Common myeloid progenitor, CD34-positive (primary cell): ENCODE measurements around the gene ELOVL1.

Source experiments
- CTCF ChIA-PET: fragments of 350-600 bp; sonication (Branson Sonifier 250); formaldehyde crosslinking; loops from one replicate; lab custom pipeline; 2021; ENCODE audit warnings: antibody characterized with exemption; lab: Charles Lee
- POLR2A ChIA-PET: fragments of 350-600 bp; sonication (Branson Sonifier 250); formaldehyde crosslinking; loops from one replicate; lab custom pipeline; 2021; ENCODE audit warnings: antibody characterized with exemption; lab: Charles Lee
- DNase-seq, 3 donors: peaks; one replicate each; pipeline versions ENCODE4 v3.0.0 to v3.0.0-alpha.2; 2013
- H3K27ac ChIP-seq, 2 experiments: 1 replicate in 1 of 2; 2 replicates in 1 of 2; pipeline ENCODE4 v1.7.0; 2013; ENCODE audit warnings: inconsistent platforms in 2 of 2, low read length in 2 of 2, mild to moderate bottlenecking in 2 of 2, low read depth in 1 of 2, moderate library complexity in 1 of 2; ENCODE audit not compliant: severe bottlenecking in 2 of 2, insufficient read depth in 1 of 2, poor library complexity in 1 of 2
- H3K27me3 ChIP-seq, 5 experiments: replicated peaks in 2 of 5; 1 replicate in 3 of 5; 2 replicates in 2 of 5; pipeline versions ENCODE4 v1.6.1 to v1.7.0; 2013; ENCODE audit warnings: low read length in 4 of 5, mild to moderate bottlenecking in 2 of 5, moderate library complexity in 2 of 5, inconsistent platforms in 1 of 5; ENCODE audit not compliant: insufficient read depth in 5 of 5, control insufficient read depth in 4 of 5
- H3K36me3 ChIP-seq, 4 experiments: 1 replicate in 2 of 4; 2 replicates in 2 of 4; pipeline versions ENCODE4 v1.6.1 to v1.7.0; 2013; ENCODE audit warnings: low read length in 3 of 4, control low read depth in 1 of 4, mild to moderate bottlenecking in 1 of 4; ENCODE audit not compliant: control insufficient read depth in 4 of 4, insufficient read depth in 4 of 4
- H3K4me1 ChIP-seq, 4 experiments: 1 replicate in 3 of 4; 2 replicates in 1 of 4; pipeline versions ENCODE4 v1.6.1 to v1.7.1; 2013; ENCODE audit warnings: low read length in 3 of 4, mild to moderate bottlenecking in 3 of 4, control low read depth in 1 of 4, inconsistent platforms in 1 of 4, moderate library complexity in 1 of 4; ENCODE audit not compliant: control insufficient read depth in 4 of 4, insufficient read depth in 4 of 4; ENCODE audit errors: control extremely low read depth in 1 of 4
- H3K4me3 ChIP-seq, 7 experiments: 1 replicate in 4 of 7; 2 replicates in 3 of 7; pipeline versions ENCODE4 v1.5.1 to v1.7.0; 2013; ENCODE audit warnings: mild to moderate bottlenecking in 7 of 7, low read length in 6 of 7, moderate library complexity in 6 of 7, inconsistent platforms in 2 of 7, low read depth in 2 of 7, control low read depth in 1 of 7; ENCODE audit not compliant: insufficient read depth in 4 of 7, control insufficient read depth in 1 of 7; ENCODE audit errors: extremely low read depth in 1 of 7
- H3K9me3 ChIP-seq, 5 experiments: 1 replicate in 4 of 5; 2 replicates in 1 of 5; pipeline versions ENCODE4 v1.6.1 to v1.7.1; 2013; ENCODE audit warnings: low read length in 4 of 5, mild to moderate bottlenecking in 2 of 5, inconsistent platforms in 1 of 5, low read depth in 1 of 5, moderate library complexity in 1 of 5; ENCODE audit not compliant: control insufficient read depth in 4 of 5, insufficient read depth in 2 of 5; ENCODE audit errors: control extremely low read depth in 1 of 5
- WGBS: methylation state at CpG from one replicate; pipeline ENCODE4 v1.1.5; 2013; ENCODE audit not compliant: insufficient coverage; 5-methylcytosine and 5-hydroxymethylcytosine counted together

Gene ELOVL1

DNA sequence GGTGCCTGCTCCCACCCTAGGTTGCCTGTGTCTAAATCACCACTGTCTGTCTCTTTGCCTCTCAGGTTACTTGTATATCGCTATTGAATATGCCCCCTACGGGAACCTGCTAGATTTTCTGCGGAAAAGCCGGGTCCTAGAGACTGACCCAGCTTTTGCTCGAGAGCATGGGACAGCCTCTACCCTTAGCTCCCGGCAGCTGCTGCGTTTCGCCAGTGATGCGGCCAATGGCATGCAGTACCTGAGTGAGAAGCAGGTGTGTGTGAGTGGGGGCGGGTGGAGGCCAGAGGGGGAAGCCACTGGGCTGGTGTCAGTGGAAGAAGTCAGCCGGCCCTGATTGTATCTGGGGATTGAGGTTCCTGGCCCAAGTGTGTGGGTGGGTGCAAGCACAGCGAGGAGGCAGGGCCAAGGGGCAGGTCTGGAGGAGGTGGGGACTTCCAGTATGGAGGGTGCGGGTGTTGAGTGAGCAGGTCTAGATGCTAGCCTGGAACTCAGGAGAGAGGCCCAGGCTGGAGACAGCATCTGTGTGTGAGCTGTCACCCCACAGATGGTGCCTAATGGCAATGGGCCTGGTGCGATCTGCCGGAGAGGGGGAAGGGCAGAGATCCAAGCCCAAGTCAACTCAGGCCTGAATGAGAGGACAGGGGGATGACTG lies 49.9 kb downstream of the ELOVL1 start:
- CTCF ChIA-PET, result no interaction called here

DNA sequence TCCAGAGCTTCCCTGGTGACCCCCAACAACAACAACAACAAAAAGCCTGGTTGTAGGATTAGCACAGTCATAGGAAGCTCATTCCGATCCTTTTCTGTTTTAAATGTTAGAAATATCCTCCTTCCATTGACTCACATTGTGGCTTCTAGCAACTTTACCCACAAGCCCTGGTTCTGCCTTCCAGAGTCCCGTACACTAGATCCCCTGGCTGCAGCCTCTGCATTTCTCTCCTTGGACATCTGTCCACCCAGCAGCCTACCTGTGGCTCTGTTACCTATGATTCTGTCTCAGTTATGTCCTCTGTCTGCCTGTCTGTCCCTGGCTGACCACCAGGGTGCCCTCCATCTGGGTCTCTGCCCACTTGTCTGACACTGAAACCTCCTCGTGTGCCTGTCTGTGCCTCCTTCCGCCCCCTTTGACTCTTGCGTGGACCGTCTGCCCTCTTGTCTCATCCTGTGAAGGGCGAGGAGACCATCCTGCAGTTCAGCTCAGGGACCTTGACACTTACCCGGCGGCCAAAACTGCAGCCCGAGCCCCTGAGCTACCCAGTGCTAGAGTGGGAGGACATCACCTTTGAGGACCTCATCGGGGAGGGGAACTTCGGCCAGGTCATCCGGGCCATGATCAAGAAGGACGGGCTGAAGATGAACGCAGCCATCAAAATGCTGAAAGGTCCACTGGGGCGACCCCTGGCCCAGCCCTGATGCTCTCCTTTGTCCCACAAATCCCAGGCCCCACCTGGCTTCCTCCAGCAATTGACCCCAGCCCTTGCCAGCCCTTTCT lies 50.9 kb downstream of the ELOVL1 start:
- Histone ChIP-seq H3K27me3 (no peaks in the 10 kb centered on the region), H3K9me3 (no peaks in the 10 kb centered on the region), H3K36me3 (peaks cover 3 to 69% (median 37%) of the 10 kb centered on the region in 4 experiments), H3K4me1 (no peaks in the 10 kb centered on the region), H3K4me3 (no peak overlapping the region), H3K27ac (no peak overlapping the region)
- POLR2A ChIA-PET, result no interaction called here
- DNase-seq, result no peak
- CTCF ChIA-PET, result interaction anchor here (1.0 to 1.6 kb wide), 2 partner anchors 13 to 40 kb away, joined by 3 to 5 read pairs; no protein-coding TSS in a partner anchor
- WGBS, result 96% methylated on average over 14 of the region's 16 CpGs

More for the DNA sequence above, 49.9 kb downstream of the ELOVL1 start:
- Histone ChIP-seq H3K9me3 (no peaks in the 10 kb centered on the region), H3K27ac (no peak overlapping the region), H3K36me3 (peaks cover 0 to 63% (median 35%) of the 10 kb centered on the region in 4 experiments), H3K27me3 (no peaks in the 10 kb centered on the region), H3K4me1 (no peaks in the 10 kb centered on the region), H3K4me3 (no peak overlapping the region)
- no peak for DNase-seq
- POLR2A ChIA-PET, result no interaction called here
- 93% methylated on average over 13 of the region's 15 CpGs for WGBS

DNA sequence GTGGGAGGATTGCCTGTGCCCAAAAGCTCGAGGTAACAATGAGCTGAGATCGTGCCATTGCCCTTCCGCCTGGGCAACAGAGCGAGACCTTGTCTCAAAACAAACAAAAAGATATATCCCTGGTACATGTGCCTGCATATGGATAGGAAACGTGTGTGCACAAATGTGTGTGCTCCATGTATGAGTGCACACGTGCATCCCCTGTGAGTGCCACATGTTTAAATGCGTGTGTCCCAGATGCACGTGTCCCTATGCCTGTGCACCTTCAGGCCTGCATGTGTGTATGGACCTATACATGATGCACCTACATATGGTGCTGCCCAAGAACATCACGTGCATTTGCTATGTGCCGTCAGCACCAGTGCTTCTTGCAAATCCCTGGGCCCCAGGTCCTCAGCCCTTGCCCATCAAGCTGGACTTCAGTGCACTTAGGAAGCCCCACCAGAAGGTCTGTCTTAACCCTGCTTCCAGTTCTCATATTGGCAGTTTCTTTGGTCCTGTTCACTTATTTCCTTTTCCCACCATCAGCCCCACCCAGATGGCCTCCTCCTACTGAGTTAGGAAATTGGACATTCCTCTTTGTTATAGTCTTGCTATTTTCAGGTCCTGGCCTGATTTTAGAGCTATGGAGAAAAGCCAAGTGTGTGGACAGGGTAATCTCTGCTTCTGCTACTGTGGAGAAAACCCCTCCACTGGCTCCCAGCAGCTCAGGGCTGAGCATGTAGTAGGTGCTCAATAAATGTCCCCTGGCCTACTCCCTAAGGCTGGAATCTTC lies 51.7 kb downstream of the ELOVL1 start:
- H3K4me1 ChIP-seq, result no peaks in the 10 kb centered on the region
- H3K27ac ChIP-seq, result no peak overlapping the region
- no peak overlapping the region for H3K4me3 ChIP-seq
- H3K27me3 ChIP-seq, result no peaks in the 10 kb centered on the region
- DNase-seq, result no peak
- H3K36me3 ChIP-seq, result peaks cover 3 to 69% (median 37%) of the 10 kb centered on the region in 4 experiments
- H3K9me3 ChIP-seq, result no peaks in the 10 kb centered on the region
- ChIA-PET POLR2A (no interaction called here), CTCF (interaction anchor here (1.0 to 1.6 kb wide), 2 partner anchors 14 to 41 kb away, joined by 3 to 5 read pairs; no protein-coding TSS in a partner anchor)
- WGBS, result 99% methylated on average over 10 of the region's 10 CpGs

DNA sequence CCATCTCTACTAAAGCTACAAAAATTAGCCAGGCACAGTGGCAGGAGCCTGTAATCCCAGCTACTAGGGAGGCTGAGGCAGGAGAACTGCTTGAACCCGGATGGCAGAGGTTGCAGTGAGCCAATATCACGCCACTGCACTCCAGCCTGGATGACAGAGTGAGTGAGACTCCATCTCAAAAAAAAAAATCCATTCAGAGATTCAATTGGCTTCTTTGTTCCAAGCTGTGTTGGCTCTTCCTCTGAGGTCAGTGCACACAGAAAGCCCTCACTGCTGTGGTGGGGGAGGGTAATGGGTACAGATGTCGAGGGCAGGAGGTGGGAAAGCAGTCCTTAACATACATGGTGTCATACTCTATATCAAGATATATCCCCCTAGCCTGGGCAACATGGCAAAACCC lies 52.3 kb downstream of the ELOVL1 start:
- H3K27me3 ChIP-seq, result no peaks in the 10 kb centered on the region
- no peak for DNase-seq
- no peak overlapping the region for H3K4me3 ChIP-seq
- H3K9me3 ChIP-seq, result no peaks in the 10 kb centered on the region
- peaks cover 4 to 74% (median 39%) of the 10 kb centered on the region in 4 experiments for H3K36me3 ChIP-seq
- H3K4me1 ChIP-seq, result no peaks in the 10 kb centered on the region
- 100% methylated on average over 1 of the region's 3 CpGs for WGBS
- ChIA-PET POLR2A (no interaction called here), CTCF (interaction anchor here (1.6 kb wide), 1 partner anchor 41 kb away, joined by 3 read pairs; no protein-coding TSS in a partner anchor)
- no peak overlapping the region for H3K27ac ChIP-seq

- ChIA-PET CTCF (no interaction called here), POLR2A (no interaction called here)
- WGBS, result no CpG with 5 or more reads among the region's 5 CpGs
- Histone ChIP-seq H3K9me3 (no peaks in the 10 kb centered on the region), H3K4me3 (no peak overlapping the region), H3K27ac (no peak overlapping the region), H3K27me3 (no peaks in the 10 kb centered on the region), H3K4me1 (no peaks in the 10 kb centered on the region), H3K36me3 (peaks cover 4 to 73% (median 42%) of the 10 kb centered on the region in 4 experiments)
- DNase-seq, result no peak
These were observed 53.6 kb downstream of the ELOVL1 start for GRCh38 chr1:43314233-43314632.

- Histone ChIP-seq H3K36me3 (peaks cover 4 to 71% (median 42%) of the 10 kb centered on the region in 4 experiments), H3K4me1 (no peaks in the 10 kb centered on the region), H3K9me3 (no peaks in the 10 kb centered on the region), H3K27ac (no peak overlapping the region), H3K4me3 (no peak overlapping the region), H3K27me3 (no peaks in the 10 kb centered on the region)
- POLR2A ChIA-PET, result no interaction called here
- no peak for DNase-seq
- CTCF ChIA-PET, result interaction anchor here (1.1 kb wide), 1 partner anchor 10 kb away, joined by 4 read pairs; no protein-coding TSS in a partner anchor
- WGBS, result 100% methylated on average over 3 of the region's 10 CpGs
These were observed 54.0 kb downstream of the ELOVL1 start for GRCh38 chr1:43313771-43314170.
